B cell (primary cell): ENCODE data around the gene NOTCH1. TPM values are rescaled to one million over a fixed set of nuclear protein-coding genes. Genes with fewer than 3 reads are reported as not detected.
"Not testable (repeated sequence)": the region's sequence is repeated elsewhere in the genome, so short reads cannot be mapped to it uniquely, and the experiment has no call there.

ENCODE experiments used
- ATAC-seq: fragments of 200-7000 bp; cut with Tn5 transposase; one replicate; pipeline ENCODE4 v1.10.0; 2021; ENCODE audit warnings: low read depth, mild to moderate bottlenecking, moderate number of reproducible peaks, moderate library complexity
- CTCF ChIA-PET: fragments of 350-600 bp; sonication (Branson Sonifier 250); formaldehyde crosslinking; loops from one replicate; lab custom pipeline; 2021; ENCODE audit warnings: antibody characterized with exemption, inconsistent platforms; lab: Charles Lee
- POLR2A ChIA-PET: fragments of 350-600 bp; sonication (Branson Sonifier 250); formaldehyde crosslinking; loops from one replicate; lab custom pipeline; 2021; ENCODE audit warnings: antibody characterized with exemption; lab: Charles Lee
- DNase-seq: peaks from one replicate; pipeline ENCODE4 v3.0.0; 2013
- H2AFZ ChIP-seq: 2 replicates; pipeline ENCODE4 v1.6.1; 2012; ENCODE audit warnings: mild to moderate bottlenecking, low read depth, low read length; ENCODE audit not compliant: insufficient read depth, poor library complexity, severe bottlenecking
- H3K27ac ChIP-seq, 2 donors: 1 replicate in 1 of 2; 2 replicates in 1 of 2; pipeline ENCODE4 v1.5.1; 2012 to 2013; ENCODE audit warnings: low read length in 2 of 2, mild to moderate bottlenecking in 2 of 2, moderate library complexity in 1 of 2
- H3K27me3 ChIP-seq, 4 experiments: fragments of 200-600 bp in 1 of 4; sonication (generic) in 1 of 4; replicated peaks in 1 of 4; 1 replicate in 2 of 4; 2 replicates in 2 of 4; pipeline versions ENCODE4 v1.6.1 to v1.7.0; 2013 to 2016; ENCODE audit warnings: low read length in 3 of 4, mild to moderate bottlenecking in 2 of 4, mixed read lengths in 1 of 4, moderate library complexity in 1 of 4; ENCODE audit not compliant: insufficient read depth in 4 of 4, control insufficient read depth in 3 of 4; ENCODE audit errors: control extremely low read depth in 1 of 4
- H3K36me3 ChIP-seq, 2 experiments: replicated peaks in 1 of 2; 1 replicate in 1 of 2; 2 replicates in 1 of 2; pipeline versions ENCODE4 v1.6.1 to v1.7.1; 2013; ENCODE audit warnings: low read length in 1 of 2; ENCODE audit not compliant: insufficient read depth in 2 of 2, control insufficient read depth in 1 of 2; ENCODE audit errors: control extremely low read depth in 1 of 2, extremely low read depth in 1 of 2
- H3K4me1 ChIP-seq, 2 donors: fragments of 200-600 bp in 1 of 2; sonication (generic) in 1 of 2; 1 replicate in 1 of 2; 2 replicates in 1 of 2; pipeline versions ENCODE4 v1.5.1 to v1.6.1; 2013 to 2017; ENCODE audit warnings: low read length in 2 of 2; ENCODE audit not compliant: control insufficient read depth in 2 of 2, insufficient read depth in 2 of 2
- H3K4me2 ChIP-seq: replicated peaks from 2 replicates; pipeline ENCODE3; 2012; ENCODE audit warnings: mild to moderate bottlenecking, low read depth, low read length; ENCODE audit not compliant: poor library complexity, severe bottlenecking
- H3K4me3 ChIP-seq, 5 experiments: fragments of 200-600 bp in 1 of 5; sonication (generic) in 1 of 5; 1 replicate in 3 of 5; 2 replicates in 2 of 5; pipeline versions ENCODE4 v1.5.1 to v1.7.0; 2011 to 2016; ENCODE audit warnings: low read length in 4 of 5, mild to moderate bottlenecking in 4 of 5, low read depth in 2 of 5, control low read depth in 1 of 5, moderate library complexity in 1 of 5; ENCODE audit not compliant: insufficient read depth in 1 of 5; ENCODE audit errors: control extremely low read depth in 1 of 5, extremely low read depth in 1 of 5
- H3K79me2 ChIP-seq: fragments of 200-600 bp; sonication (generic); one replicate; pipeline ENCODE4 v1.6.0; 2016; ENCODE audit warnings: low read length; ENCODE audit not compliant: control insufficient read depth, insufficient read depth
- H3K9ac ChIP-seq: fragments of 200-600 bp; sonication (generic); 2 replicates; pipeline ENCODE4 v1.6.1; 2017; ENCODE audit warnings: mild to moderate bottlenecking, low read length, moderate library complexity
- H3K9me3 ChIP-seq, 3 donors: one replicate each; pipeline versions ENCODE4 v1.6.1 to v1.7.1; 2013; ENCODE audit warnings: low read length in 2 of 3; ENCODE audit not compliant: control insufficient read depth in 2 of 3, insufficient read depth in 1 of 3; ENCODE audit errors: control extremely low read depth in 1 of 3
- H4K20me1 ChIP-seq: 2 replicates; pipeline ENCODE4 v1.6.0; 2012; ENCODE audit warnings: mild to moderate bottlenecking, low read length; ENCODE audit not compliant: insufficient read depth, control insufficient read depth, poor library complexity, severe bottlenecking
- H3K27ac Mint-ChIP-seq: one replicate; pipeline ENCODE4 v1.8.0; 2021; ENCODE audit warnings: mixed read lengths
- H3K27me3 Mint-ChIP-seq: one replicate; pipeline ENCODE4 v1.8.0; 2021; ENCODE audit warnings: mixed read lengths
- H3K4me1 Mint-ChIP-seq: one replicate; pipeline ENCODE4 v1.8.0; 2021; ENCODE audit warnings: mixed read lengths
- H3K4me3 Mint-ChIP-seq: one replicate; pipeline ENCODE4 v1.8.0; 2021; ENCODE audit warnings: mixed read lengths
- H3K9me3 Mint-ChIP-seq: one replicate; pipeline ENCODE4 v1.8.0; 2022; ENCODE audit warnings: mixed read lengths; ENCODE audit not compliant: insufficient read depth
- EZH2 ChIP-seq: IDR thresholded peaks from 2 replicates; pipeline ENCODE4 v1.6.1; 2012; ENCODE audit warnings: borderline replicate concordance, low read depth, mild to moderate bottlenecking, moderate library complexity, low read length; ENCODE audit not compliant: insufficient read depth, poor library complexity, severe bottlenecking
- WGBS: methylation state at CpG from one replicate; pipeline ENCODE4 v1.1.5; 2013; ENCODE audit warnings: missing lambda C conversion rate; ENCODE audit not compliant: insufficient coverage; 5-methylcytosine and 5-hydroxymethylcytosine counted together
- intact Hi-C: fragments of 100-400 bp; cut with micrococcal nuclease; formaldehyde crosslinking; loops from one replicate; pipeline ENCODE4 v1.10.0; 2022
- polyA plus RNA-seq: library from polyadenylated mRNA; depleted of rRNA; stranded (reverse); fragments of >200 nt; gene quantifications from 2 replicates; pipeline ENCODE4 v1.2.3, GENCODE V29; 2012
- total RNA-seq, 2 donors: library from RNA; stranded (reverse); fragments of 120-200 nt in 1 of 2; gene quantifications; 1 replicate in 1 of 2; 2 replicates in 1 of 2; pipeline versions ENCODE4 v1.2.3 to v1.2.4, GENCODE V29; 2013 to 2022
- TF ChIP-seq, protein P1 (sequence below): fragments of 200-600 bp; IDR thresholded peaks from one replicate; pipeline ENCODE4 v1.8.0; 2022; ENCODE audit warnings: antibody characterized with exemption, mild to moderate bottlenecking

NOTCH1 gene
- total and polyA plus RNA-seq, 2 donors (not counting 1 experiment from before 2014, with no cell fraction given), result 16.6 to 38.5 TPM

- ATAC-seq, H3K4me2 ChIP-seq, H4K20me1 ChIP-seq, H3K79me2 ChIP-seq, DNase-seq, H3K36me3 ChIP-seq, POLR2A ChIA-PET, H3K9me3 Mint-ChIP-seq, H2AFZ ChIP-seq, H3K27me3 Mint-ChIP-seq, intact Hi-C loops, H3K27ac ChIP-seq, H3K27ac Mint-ChIP-seq, H3K9ac ChIP-seq, H3K4me3 ChIP-seq, H3K4me3 Mint-ChIP-seq, H3K27me3 ChIP-seq: not testable (repeated sequence)
- peaks cover 11% of the 10 kb centered on the region for H3K4me1 Mint-ChIP-seq
- 32% methylated on average over 4 of the region's 5 CpGs for whole genome bisulfite sequencing
- H3K4me1 ChIP-seq, result peaks cover 16 to 24% of the 10 kb centered on the region in 2 donors
- H3K9me3 ChIP-seq, result peaks cover 0 to 31% (median 13%) of the 10 kb centered on the region in 3 donors
- CTCF ChIA-PET, result interaction anchor here (1.4 kb wide), 1 partner anchor 72 kb away, joined by 3 read pairs; no protein-coding TSS in a partner anchor
These were observed 13.0 kb upstream of the NOTCH1 start for GRCh38 chr9:136558846-136559245.

GRCh38 chr9:136558373-136558772, 12.5 kb upstream of the NOTCH1 start:
- ChIA-PET CTCF (interaction anchor here (1.4 kb wide), 1 partner anchor 71 kb away, joined by 3 read pairs; no protein-coding TSS in a partner anchor), POLR2A (interaction anchor here (0.7 kb wide), 1 partner anchor 33 kb away, joined by 4 read pairs; no protein-coding TSS in a partner anchor)
- Histone ChIP-seq H3K27me3 (no peaks in the 10 kb centered on the region), H3K79me2 (no peaks in the 10 kb centered on the region), H3K9ac (no peak overlapping the region), H4K20me1 (no peaks in the 10 kb centered on the region), H3K36me3 (no peaks in the 10 kb centered on the region), H2AFZ (no peak overlapping the region), H3K4me3 (no peak overlapping the region), H3K4me2 (peak overlapping the region; percentile 19), H3K9me3 (peaks cover 0 to 31% (median 13%) of the 10 kb centered on the region in 3 donors), H3K4me1 (peaks cover 16 to 20% of the 10 kb centered on the region in 2 donors), H3K27ac (no peak overlapping the region)
- peaks cover 11% of the 10 kb centered on the region for H3K4me1 Mint-ChIP-seq
- DNase-seq, result no peak
- no peaks in the 10 kb centered on the region for H3K9me3 Mint-ChIP-seq
- H3K4me3 Mint-ChIP-seq, result peak overlapping the region; percentile 44
- H3K27ac Mint-ChIP-seq, result no peak overlapping the region
- no peaks in the 10 kb centered on the region for H3K27me3 Mint-ChIP-seq
- TF ChIP-seq, protein P1, sequence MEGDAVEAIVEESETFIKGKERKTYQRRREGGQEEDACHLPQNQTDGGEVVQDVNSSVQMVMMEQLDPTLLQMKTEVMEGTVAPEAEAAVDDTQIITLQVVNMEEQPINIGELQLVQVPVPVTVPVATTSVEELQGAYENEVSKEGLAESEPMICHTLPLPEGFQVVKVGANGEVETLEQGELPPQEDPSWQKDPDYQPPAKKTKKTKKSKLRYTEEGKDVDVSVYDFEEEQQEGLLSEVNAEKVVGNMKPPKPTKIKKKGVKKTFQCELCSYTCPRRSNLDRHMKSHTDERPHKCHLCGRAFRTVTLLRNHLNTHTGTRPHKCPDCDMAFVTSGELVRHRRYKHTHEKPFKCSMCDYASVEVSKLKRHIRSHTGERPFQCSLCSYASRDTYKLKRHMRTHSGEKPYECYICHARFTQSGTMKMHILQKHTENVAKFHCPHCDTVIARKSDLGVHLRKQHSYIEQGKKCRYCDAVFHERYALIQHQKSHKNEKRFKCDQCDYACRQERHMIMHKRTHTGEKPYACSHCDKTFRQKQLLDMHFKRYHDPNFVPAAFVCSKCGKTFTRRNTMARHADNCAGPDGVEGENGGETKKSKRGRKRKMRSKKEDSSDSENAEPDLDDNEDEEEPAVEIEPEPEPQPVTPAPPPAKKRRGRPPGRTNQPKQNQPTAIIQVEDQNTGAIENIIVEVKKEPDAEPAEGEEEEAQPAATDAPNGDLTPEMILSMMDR, result no peak
- no peak for TF ChIP-seq EZH2
- no CpG with 5 or more reads among the region's 5 CpGs for WGBS
- ATAC-seq, result peak; percentile 43
- intact Hi-C loops, result no loop called here
